Memory B cell (primary cell): ENCODE measurements around the gene MFSD2A.
A peak's percentile ranks its signal among the peaks of the same experiment; 100 is the strongest.
"Not testable (repeated sequence)": the region's sequence is repeated elsewhere in the genome, so short reads cannot be mapped to it uniquely, and the experiment has no call there.

ENCODE experiments used
- ATAC-seq: fragments of 150-1000 bp; cut with Tn5 transposase; 2 replicates; pipeline ENCODE4 v1.10.0; 2021; ENCODE audit warnings: low read depth, mild to moderate bottlenecking, moderate library complexity
- DNase-seq, 2 donors: peaks; one replicate each; pipeline ENCODE4 v3.0.0; 2022; ENCODE audit warnings: low spot score in 2 of 2
- H3K27ac Mint-ChIP-seq: one replicate; pipeline ENCODE4 v1.8.0; 2022; ENCODE audit warnings: mild to moderate bottlenecking, moderate library complexity, mixed read lengths
- H3K27me3 Mint-ChIP-seq: one replicate; pipeline ENCODE4 v1.8.0; 2022; ENCODE audit warnings: mixed read lengths
- H3K36me3 Mint-ChIP-seq: one replicate; pipeline ENCODE4 v1.8.0; 2022; ENCODE audit warnings: mild to moderate bottlenecking, mixed read lengths
- H3K4me1 Mint-ChIP-seq: one replicate; pipeline ENCODE4 v1.8.0; 2022; ENCODE audit warnings: mixed read lengths
- H3K4me3 Mint-ChIP-seq: one replicate; pipeline ENCODE4 v1.8.0; 2022; ENCODE audit warnings: mild to moderate bottlenecking, moderate library complexity, mixed read lengths
- H3K9me3 Mint-ChIP-seq: one replicate; pipeline ENCODE4 v1.8.0; 2022; ENCODE audit warnings: mixed read lengths

The MFSD2A gene

DNA sequence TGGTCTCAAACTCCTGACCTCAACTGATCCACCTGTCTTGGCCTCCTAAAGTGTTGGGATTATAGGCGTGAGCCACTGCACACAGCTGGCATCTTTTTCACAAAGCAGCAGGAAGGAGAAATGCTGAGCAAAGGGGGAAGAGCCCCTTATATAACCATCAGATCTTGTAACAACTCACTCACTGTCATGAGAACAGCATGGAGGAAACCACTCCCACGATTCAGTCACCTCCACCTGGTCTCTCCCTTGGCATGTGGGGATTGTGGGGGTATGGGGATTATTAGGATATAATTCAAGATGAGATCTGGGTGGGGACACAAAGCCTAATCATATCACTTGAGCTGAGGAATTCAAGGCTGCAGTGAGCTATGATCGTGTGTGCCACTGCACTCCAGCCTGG is 3.0 kb upstream of the MFSD2A start:
- ATAC-seq (no peak), DNase-seq (no peak)
- peaks cover 2% of the 10 kb centered on the region for H3K36me3 Mint-ChIP-seq
- H3K9me3 Mint-ChIP-seq, result no peaks in the 10 kb centered on the region
- H3K4me1 Mint-ChIP-seq, result peaks cover 13% of the 10 kb centered on the region
- no peaks in the 10 kb centered on the region for H3K27me3 Mint-ChIP-seq
- no peak overlapping the region for H3K4me3 Mint-ChIP-seq
- H3K27ac Mint-ChIP-seq, result no peak overlapping the region

DNA sequence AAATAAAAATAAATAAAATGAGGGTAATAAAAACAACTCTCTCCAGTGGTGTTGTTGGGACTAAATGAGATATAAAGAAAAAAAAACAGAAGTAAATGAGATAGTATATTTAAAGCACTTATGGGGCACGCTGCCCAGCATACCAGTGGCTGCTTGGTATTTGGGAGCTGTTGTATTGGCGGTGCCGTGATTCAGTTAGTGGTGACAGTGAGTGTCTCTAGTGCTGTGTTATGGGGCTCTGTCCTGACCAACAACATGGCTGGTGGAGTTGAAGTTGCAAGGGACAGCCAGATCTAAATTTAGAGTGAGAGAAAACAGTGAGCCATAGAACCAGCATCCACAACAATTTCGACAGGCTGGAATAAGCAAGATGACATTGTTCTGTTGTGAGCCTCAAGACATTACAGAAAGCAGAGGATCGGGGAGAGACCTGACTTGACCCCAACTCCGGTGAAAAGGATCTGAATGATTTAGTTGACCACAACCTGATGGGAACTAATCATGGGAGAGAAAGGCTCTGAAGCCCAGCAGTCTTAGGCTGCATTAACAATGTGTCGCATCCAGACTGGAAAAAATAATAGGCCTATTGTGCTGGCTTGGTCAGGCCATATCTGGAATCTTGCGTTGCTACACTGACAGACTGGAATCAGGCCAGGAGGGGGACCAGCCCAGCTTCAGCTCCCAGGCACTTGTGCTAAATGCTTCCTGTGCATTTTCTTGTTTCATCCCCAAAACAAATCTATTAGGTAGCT is 2.4 kb upstream of the MFSD2A start:
- Mint-ChIP-seq H3K36me3 (peaks cover 2% of the 10 kb centered on the region), H3K27ac (no peak overlapping the region), H3K4me1 (peaks cover 18% of the 10 kb centered on the region), H3K4me3 (no peak overlapping the region), H3K9me3 (no peaks in the 10 kb centered on the region), H3K27me3 (no peaks in the 10 kb centered on the region)
- DNase-seq, result no peak
- ATAC-seq, result no peak

DNA sequence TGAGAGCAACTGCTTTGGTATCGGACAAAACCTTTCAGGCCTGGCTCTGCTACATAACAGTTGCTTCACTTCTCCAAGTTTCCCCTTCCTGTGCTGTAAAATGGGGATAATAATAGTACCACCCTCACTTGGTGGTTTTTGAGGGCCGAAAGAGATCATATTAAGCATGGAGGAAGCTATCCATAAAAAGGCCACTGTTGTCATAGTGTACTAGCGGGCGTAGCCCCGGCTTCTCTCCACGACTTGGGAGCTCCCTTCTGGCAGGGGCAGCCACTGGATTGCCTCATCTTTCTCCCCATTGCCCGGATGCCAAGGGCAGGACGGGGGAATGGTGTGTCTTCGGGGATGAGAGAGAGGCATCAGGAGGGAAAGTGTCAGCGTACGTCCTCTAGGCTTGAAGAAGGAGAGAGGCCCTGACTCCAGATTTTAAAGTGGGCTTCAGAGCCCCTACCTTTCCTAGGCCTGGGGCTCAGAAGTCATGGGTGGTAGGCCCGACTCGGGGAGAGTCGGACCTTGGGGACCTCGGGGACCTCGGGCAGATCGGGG is 548 bp upstream of the MFSD2A start:
- Mint-ChIP-seq H3K4me3 (peak overlapping the region; percentile 93), H3K27me3 (no peaks in the 10 kb centered on the region), H3K9me3 (no peaks in the 10 kb centered on the region), H3K4me1 (peaks cover 25% of the 10 kb centered on the region), H3K27ac (peak overlapping the region; percentile 38), H3K36me3 (peaks cover 2% of the 10 kb centered on the region)
- ATAC-seq, result no peak
- no peak for DNase-seq

DNA sequence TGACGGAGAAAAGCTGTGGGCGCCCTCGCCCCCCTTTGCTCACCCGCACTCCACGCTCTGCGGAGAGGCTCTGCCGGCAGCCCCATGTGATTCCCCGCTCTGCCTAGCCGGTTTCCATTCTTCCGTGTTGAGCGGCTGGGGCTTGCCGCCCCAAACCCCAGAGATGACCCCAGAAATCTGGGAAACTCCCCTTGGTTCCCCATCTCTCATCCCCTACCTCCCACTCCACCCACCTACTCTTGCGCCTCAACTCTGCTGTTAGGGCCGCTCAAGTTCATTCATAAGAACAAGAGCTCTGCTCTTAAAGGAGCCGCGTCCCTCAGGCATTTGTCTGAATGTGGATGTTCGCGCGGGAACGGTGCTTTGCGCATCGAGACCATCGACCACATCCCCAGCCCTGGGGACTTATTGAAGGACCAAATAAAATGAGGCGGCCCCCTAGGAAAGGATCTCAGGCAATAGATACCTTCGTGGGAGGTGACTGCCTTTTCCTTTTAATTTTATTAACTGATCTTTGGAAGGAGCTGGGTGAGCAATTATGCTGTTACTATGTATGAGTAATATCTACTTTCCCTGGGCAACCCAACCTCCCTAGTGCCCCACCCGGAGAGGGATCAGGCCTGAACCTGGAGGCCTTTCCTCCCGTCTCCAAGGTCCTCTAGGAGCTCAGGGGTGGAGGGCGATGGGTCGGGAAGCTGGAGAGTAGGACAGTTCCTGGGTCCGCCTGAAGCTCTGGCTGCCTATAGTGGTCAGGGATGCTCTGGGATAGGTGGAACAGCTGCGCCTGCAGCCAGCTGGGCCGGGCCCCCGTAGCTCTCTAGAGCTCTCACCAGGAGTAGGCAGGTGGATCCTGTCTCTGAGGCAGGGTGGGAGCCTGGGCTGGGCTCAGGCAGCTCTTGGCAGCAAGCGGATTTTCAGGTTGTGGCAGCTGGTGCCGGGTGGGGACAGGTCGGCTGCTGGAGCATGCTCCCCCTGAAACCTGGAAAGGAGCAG is 898 bp downstream of the MFSD2A start:
- DNase-seq, result peak; percentile 18 to 31
- Mint-ChIP-seq H3K27ac (no peak overlapping the region), H3K9me3 (no peaks in the 10 kb centered on the region), H3K36me3 (no peaks in the 10 kb centered on the region), H3K4me3 (peak overlapping the region; percentile 93), H3K27me3 (no peaks in the 10 kb centered on the region), H3K4me1 (peaks cover 37% of the 10 kb centered on the region)
- ATAC-seq, result peak; percentile 39

DNA sequence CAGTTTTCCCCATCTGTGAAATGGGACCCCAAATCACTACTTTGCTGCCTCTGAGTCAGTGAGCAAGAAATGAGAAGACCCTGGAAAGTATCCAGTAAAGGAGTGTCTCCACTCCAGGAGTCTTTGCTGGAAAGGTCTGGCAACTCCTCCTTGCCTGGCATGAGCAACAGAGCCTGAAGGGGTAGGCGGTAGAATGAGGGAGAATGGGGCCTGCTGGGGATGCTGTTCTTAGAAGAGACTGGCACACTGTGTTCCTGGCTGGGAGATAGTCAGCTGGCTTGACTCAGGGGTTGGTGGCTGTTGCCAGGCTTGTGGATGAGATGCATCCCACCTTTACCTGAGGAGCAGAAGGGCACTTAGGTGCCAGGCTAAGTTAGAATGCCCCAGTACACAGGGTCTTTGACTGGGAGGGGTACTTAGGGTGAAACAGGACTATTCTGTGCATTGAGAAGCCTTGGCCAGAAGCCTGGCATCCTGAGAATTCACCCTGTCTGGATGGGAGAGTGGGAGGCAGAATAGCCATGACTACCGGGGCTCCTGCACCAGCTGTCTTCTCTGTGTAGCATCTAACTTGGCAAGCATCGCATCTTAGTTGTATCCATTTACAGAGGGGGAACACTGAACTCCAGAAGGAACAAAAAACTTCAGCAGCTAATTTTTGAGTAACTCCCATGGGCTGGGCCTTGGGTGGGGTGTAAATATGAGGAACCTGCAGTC is 2.5 kb downstream of the MFSD2A start:
- ATAC-seq (no peak), DNase-seq (no peak)
- Mint-ChIP-seq H3K36me3 (no peaks in the 10 kb centered on the region), H3K4me3 (peak overlapping the region; percentile 28), H3K4me1 (peaks cover 43% of the 10 kb centered on the region), H3K9me3 (no peaks in the 10 kb centered on the region), H3K27me3 (no peaks in the 10 kb centered on the region), H3K27ac (no peak overlapping the region)

DNA sequence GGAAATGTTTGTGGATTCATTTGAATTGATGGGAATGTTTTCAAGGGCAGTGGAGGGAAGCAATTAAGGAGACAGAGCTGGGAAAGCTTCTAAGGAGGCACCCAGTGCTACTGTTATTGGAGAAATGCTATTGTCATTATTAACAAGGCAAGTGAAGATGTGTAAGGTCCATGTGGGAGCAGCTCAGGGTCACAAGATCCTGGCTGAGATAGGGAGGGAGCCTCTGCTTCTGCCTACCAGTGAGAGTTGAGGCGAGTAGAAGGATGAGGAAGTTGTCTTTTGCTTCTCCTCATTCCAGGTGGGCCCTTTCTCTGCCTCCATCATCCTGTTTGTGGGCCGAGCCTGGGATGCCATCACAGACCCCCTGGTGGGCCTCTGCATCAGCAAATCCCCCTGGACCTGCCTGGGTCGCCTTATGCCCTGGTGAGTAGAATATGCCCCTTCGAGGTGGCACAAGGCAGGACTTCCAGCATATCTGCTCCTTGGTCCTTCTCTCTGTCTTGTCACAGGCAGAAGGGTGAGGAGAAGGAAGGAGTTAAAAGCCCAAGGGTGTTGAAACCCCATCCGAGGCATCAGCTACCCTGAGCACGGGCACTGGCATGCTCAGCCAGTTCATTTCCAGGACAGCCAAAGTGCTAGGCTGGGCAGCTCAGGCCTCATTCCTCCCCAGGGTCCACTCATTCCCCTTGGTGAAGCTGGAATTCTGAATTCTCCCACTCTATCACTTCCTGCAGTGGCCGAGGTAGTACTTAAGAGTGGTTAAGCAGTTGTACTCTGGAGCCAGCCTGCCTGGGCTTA is 3.7 kb downstream of the MFSD2A start:
- Mint-ChIP-seq H3K9me3 (no peaks in the 10 kb centered on the region), H3K36me3 (no peaks in the 10 kb centered on the region), H3K4me1 (peaks cover 43% of the 10 kb centered on the region), H3K27me3 (no peaks in the 10 kb centered on the region), H3K4me3 (no peak overlapping the region), H3K27ac (no peak overlapping the region)
- DNase-seq (no peak), ATAC-seq (no peak)

DNA sequence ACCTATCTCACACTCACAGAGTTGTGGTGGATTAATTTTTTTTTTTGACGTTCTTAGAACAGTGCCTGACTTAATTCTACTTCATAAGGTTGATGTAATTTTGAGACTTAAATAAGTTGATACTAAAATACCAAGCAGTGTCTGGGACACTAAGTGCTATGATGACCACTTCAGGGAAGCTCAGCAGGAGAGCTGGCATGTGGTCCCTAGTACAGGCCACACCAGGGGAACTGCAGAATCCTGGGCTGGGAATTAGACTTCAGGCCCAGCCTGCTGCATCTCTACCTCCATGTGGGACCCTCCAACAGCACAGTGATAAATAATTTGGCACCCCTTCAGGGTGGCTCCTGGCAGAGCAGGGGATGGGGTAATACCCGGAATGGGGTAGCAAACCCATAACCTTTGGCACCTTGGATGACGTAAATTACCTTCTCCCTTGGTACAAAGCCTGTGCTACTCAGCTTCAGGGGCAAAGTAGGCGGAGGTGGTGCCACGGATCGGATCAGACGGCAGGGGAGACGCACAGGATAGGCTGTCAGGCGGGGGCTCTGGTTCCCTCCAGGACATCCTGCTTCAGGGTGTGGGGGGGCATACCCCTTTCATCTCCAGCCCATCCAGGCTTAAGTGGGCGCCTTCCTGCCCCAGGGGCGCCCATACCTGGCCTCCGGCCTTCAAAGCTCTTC is 4.8 kb downstream of the MFSD2A start:
- DNase-seq (no peak), ATAC-seq (no peak)
- H3K9me3 Mint-ChIP-seq, result no peaks in the 10 kb centered on the region
- no peaks in the 10 kb centered on the region for H3K27me3 Mint-ChIP-seq
- peak overlapping the region; percentile 87 for H3K27ac Mint-ChIP-seq
- no peaks in the 10 kb centered on the region for H3K36me3 Mint-ChIP-seq
- H3K4me1 Mint-ChIP-seq, result peaks cover 41% of the 10 kb centered on the region
- no peak overlapping the region for H3K4me3 Mint-ChIP-seq

DNA sequence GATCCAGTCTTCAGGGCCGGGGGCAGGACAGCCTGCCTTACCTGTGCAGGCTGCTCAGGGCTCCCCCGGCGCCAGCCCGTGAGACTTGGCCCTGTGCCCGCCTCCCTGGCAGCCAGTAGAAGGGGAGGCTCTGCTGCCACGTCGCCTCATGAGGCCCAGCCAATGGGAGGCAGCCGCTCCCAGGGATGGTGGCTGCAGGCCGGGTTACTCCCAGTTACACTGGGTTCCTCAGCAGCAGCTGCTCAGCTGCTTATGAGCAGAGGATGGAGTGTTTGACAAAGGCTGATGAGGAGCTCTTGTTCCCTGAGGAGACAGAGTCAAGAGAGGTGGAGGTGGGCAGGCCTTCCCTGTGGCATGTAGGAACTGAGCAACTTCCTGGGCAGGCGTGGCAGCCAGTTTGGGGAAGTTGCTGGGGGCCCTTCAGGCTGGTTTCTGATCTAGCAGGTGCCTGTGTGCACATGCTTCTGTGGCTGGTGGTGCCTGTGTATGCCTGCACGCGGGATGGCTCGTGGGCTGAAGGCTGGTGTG is 5.5 kb downstream of the MFSD2A start:
- Mint-ChIP-seq H3K27ac (peak overlapping the region; percentile 87), H3K27me3 (no peaks in the 10 kb centered on the region), H3K9me3 (no peaks in the 10 kb centered on the region), H3K4me3 (peak overlapping the region; percentile 67), H3K4me1 (peaks cover 45% of the 10 kb centered on the region), H3K36me3 (no peaks in the 10 kb centered on the region)
- peak; percentile 97 for ATAC-seq
- DNase-seq, result peak; percentile 52 to 62

DNA sequence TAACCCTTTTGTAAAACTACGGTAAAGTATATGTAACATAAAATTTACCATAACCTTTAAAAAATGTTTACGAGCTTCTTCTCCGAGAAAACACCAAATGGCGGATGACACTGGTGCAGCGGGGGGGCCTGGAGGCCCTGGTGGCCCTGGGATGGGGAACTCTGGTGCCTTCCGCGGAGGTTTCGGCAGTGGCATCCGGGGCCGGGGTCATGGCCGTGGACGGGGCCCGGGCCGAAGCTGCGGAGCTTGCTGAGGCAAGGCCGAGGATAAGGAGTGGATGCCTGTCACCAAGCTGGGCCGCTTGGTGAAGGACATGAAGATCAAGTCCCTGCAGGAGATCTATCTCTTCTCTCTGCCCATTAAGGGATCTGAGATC is 7.5 kb downstream of the MFSD2A start:
- Mint-ChIP-seq H3K4me1 (peaks cover 37% of the 10 kb centered on the region), H3K4me3 (no peak overlapping the region), H3K27me3 (no peaks in the 10 kb centered on the region), H3K36me3 (no peaks in the 10 kb centered on the region), H3K27ac (peak overlapping the region; percentile 10), H3K9me3 (no peaks in the 10 kb centered on the region)
- DNase-seq, result no peak
- ATAC-seq, result no peak

DNA sequence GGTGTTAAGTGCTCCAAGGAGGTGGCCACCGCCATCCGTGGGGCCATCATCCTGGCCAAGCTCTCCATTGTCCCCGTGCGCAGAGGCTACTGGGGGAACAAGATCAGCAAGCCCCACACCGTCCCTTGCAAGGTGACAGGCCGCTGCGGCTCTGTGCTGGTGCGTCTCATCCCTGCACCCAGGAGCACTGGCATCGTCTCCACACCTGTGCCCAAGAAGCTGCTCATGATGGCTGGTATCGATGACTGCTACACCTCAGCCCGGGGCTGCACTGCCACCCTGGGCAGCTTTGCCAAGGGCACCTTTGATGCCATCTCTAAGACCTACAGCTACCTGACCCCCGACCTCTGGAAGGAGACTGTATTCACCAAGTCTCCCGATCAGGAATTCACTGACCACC is 8.0 kb downstream of the MFSD2A start:
- H3K4me3 Mint-ChIP-seq, DNase-seq, H3K27me3 Mint-ChIP-seq, ATAC-seq, H3K9me3 Mint-ChIP-seq, H3K27ac Mint-ChIP-seq, H3K36me3 Mint-ChIP-seq: not testable (repeated sequence)
- peaks cover 32% of the 10 kb centered on the region for H3K4me1 Mint-ChIP-seq

DNA sequence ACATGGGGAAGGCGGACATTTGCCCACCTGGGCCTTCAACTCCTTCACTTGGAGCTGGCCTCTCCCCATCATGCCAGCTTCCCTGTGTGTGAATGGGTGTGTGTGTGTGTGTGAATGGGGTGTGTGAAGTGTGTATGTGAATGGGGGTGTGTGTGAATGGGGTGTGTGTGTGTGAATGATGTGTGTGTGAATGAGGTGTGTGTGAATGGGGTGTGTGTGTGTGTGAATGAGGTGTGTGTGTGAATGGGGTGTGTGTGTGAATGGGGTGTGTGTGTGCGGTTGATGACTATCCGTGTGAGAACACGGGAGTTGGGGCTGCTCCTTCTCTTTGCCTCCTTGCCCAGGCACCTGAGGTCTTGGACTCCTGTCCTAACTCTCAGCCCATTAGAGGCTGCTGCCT is 9.6 kb downstream of the MFSD2A start:
- H3K36me3 Mint-ChIP-seq, result no peaks in the 10 kb centered on the region
- ATAC-seq (no peak), DNase-seq (no peak)
- no peak overlapping the region for H3K4me3 Mint-ChIP-seq
- H3K4me1 Mint-ChIP-seq, result peaks cover 31% of the 10 kb centered on the region
- no peak overlapping the region for H3K27ac Mint-ChIP-seq
- H3K9me3 Mint-ChIP-seq, result no peaks in the 10 kb centered on the region
- H3K27me3 Mint-ChIP-seq, result no peaks in the 10 kb centered on the region

DNA sequence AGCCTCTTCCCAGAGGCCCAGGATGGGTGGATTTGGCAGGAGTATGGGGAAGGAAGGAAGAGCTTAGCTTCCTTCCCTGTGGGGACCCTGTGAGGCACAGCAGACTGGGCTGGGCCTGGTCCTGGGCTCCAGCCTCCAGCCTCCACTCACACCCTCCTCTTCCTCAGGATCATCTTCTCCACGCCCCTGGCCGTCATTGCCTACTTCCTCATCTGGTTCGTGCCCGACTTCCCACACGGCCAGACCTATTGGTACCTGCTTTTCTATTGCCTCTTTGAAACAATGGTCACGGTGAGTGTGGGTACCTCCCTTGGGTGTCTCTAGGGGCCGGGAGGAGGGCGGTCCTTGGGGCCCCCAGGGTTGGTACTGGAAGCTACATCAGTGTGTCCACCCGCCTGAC is 10.1 kb downstream of the MFSD2A start:
- Mint-ChIP-seq H3K27ac (no peak overlapping the region), H3K4me1 (peaks cover 27% of the 10 kb centered on the region), H3K4me3 (no peak overlapping the region), H3K36me3 (no peaks in the 10 kb centered on the region), H3K27me3 (no peaks in the 10 kb centered on the region), H3K9me3 (no peaks in the 10 kb centered on the region)
- no peak for DNase-seq
- ATAC-seq, result no peak
